Liver (tissue), 9 donors: ENCODE results near the gene PHLPP1. TPM values are rescaled to one million over a fixed set of nuclear protein-coding genes. Genes with fewer than 3 reads are reported as not detected.

ENCODE experiments used
- DNase-seq: peaks from one replicate; pipeline ENCODE4 v3.0.0-alpha.2; 2017; ENCODE audit warnings: low spot score
- H3K27ac ChIP-seq, 2 donors: one replicate each; pipeline ENCODE4 v1.7.0; 2013; ENCODE audit warnings: inconsistent platforms in 2 of 2, low read length in 2 of 2, control low read depth in 1 of 2, low read depth in 1 of 2, mild to moderate bottlenecking in 1 of 2
- H3K27me3 ChIP-seq, 4 donors: one replicate each; pipeline versions ENCODE4 v1.6.1 to v1.7.0; 2013; ENCODE audit warnings: low read length in 3 of 4, inconsistent platforms in 1 of 4, mild to moderate bottlenecking in 1 of 4, moderate library complexity in 1 of 4; ENCODE audit not compliant: control insufficient read depth in 4 of 4, insufficient read depth in 4 of 4
- H3K36me3 ChIP-seq, 4 donors: one replicate each; pipeline versions ENCODE4 v1.6.1 to v1.7.0; 2013; ENCODE audit warnings: low read length in 3 of 4, mild to moderate bottlenecking in 3 of 4, low read depth in 1 of 4, moderate library complexity in 1 of 4; ENCODE audit not compliant: control insufficient read depth in 4 of 4, insufficient read depth in 3 of 4
- H3K4me1 ChIP-seq, 4 donors: one replicate each; pipeline versions ENCODE4 v1.6.1 to v1.7.0; 2013; ENCODE audit warnings: low read length in 3 of 4, mild to moderate bottlenecking in 3 of 4, moderate library complexity in 1 of 4; ENCODE audit not compliant: control insufficient read depth in 4 of 4, insufficient read depth in 4 of 4
- H3K4me3 ChIP-seq, 3 donors: one replicate each; pipeline versions ENCODE4 v1.6.1 to v1.7.0; 2013; ENCODE audit warnings: low read length in 3 of 3, control low read depth in 1 of 3, low read depth in 1 of 3, mild to moderate bottlenecking in 1 of 3
- H3K9ac ChIP-seq, 2 donors: one replicate each; pipeline ENCODE4 v1.7.0; 2013; ENCODE audit warnings: low read length in 2 of 2, mild to moderate bottlenecking in 2 of 2, moderate library complexity in 2 of 2, control low read depth in 1 of 2, low read depth in 1 of 2
- H3K9me3 ChIP-seq, 4 donors: one replicate each; pipeline versions ENCODE4 v1.6.1 to v1.7.0; 2013; ENCODE audit warnings: low read length in 3 of 4; ENCODE audit not compliant: control insufficient read depth in 4 of 4
- CTCF ChIP-seq: fragments of 150-350 bp; IDR thresholded peaks from 2 replicates; pipeline ENCODE4 v1.5.1; 2017; ENCODE audit warnings: improper control_type of control experiment, low read depth, low read length; ENCODE audit not compliant: missing input control
- FOXA1 ChIP-seq: IDR thresholded peaks from 2 replicates; pipeline ENCODE4 v1.6.1; 2016; ENCODE audit warnings: antibody characterized with exemption
- FOXA2 ChIP-seq: IDR thresholded peaks from 2 replicates; pipeline ENCODE4 v1.6.1; 2016; ENCODE audit warnings: antibody characterized with exemption
- GABPA ChIP-seq, 2 donors: IDR thresholded peaks in 1 of 2; conservative IDR thresholded peaks in 1 of 2; 2 replicates each; pipeline ENCODE4 v1.6.1; 2016; ENCODE audit warnings: antibody characterized with exemption in 2 of 2, mild to moderate bottlenecking in 1 of 2, moderate library complexity in 1 of 2
- HNF4A ChIP-seq, 2 donors: conservative IDR thresholded peaks; 2 replicates each; pipeline ENCODE4 v1.6.1; 2016; ENCODE audit warnings: antibody characterized with exemption in 2 of 2, mild to moderate bottlenecking in 2 of 2
- HNF4G ChIP-seq: IDR thresholded peaks from 2 replicates; pipeline ENCODE4 v1.6.1; 2016; ENCODE audit warnings: antibody characterized with exemption
- JUND ChIP-seq, 2 donors: IDR thresholded peaks; 2 replicates each; pipeline ENCODE4 v1.6.1; 2016; ENCODE audit warnings: antibody characterized with exemption in 2 of 2
- NR2F2 ChIP-seq: IDR thresholded peaks from 2 replicates; pipeline ENCODE4 v1.6.1; 2016; ENCODE audit warnings: antibody characterized with exemption
- RAD21 ChIP-seq, 2 donors: IDR thresholded peaks; 2 replicates each; pipeline ENCODE4 v1.6.1; 2016; ENCODE audit warnings: antibody characterized with exemption in 2 of 2, mild to moderate bottlenecking in 2 of 2
- REST ChIP-seq: IDR thresholded peaks from 2 replicates; pipeline ENCODE4 v1.6.1; 2016; ENCODE audit warnings: antibody characterized with exemption, mild to moderate bottlenecking
- RXRA ChIP-seq, 2 donors: IDR thresholded peaks; 2 replicates each; pipeline ENCODE4 v1.6.1; 2017 to 2018; ENCODE audit warnings: antibody characterized with exemption in 2 of 2, mild to moderate bottlenecking in 1 of 2
- TAF1 ChIP-seq: conservative IDR thresholded peaks from 2 replicates; pipeline ENCODE4 v1.6.1; 2016; ENCODE audit warnings: antibody characterized with exemption, mild to moderate bottlenecking
- YY1 ChIP-seq: IDR thresholded peaks from 2 replicates; pipeline ENCODE4 v1.6.1; 2016; ENCODE audit warnings: antibody characterized with exemption, mild to moderate bottlenecking
- ZBTB33 ChIP-seq: IDR thresholded peaks from 2 replicates; pipeline ENCODE4 v1.6.1; 2016; ENCODE audit warnings: antibody characterized with exemption
- WGBS: extraction: QIAGEN DNeasy Blood & Tissue Kit; methylation state at CpG from one replicate; pipeline ENCODE4 v1.1.7; 2013; 5-methylcytosine and 5-hydroxymethylcytosine counted together
- polyA plus RNA-seq, 2 donors: library from polyadenylated mRNA; stranded (reverse) in 1 of 2; unstranded in 1 of 2; fragments of 200-250 nt in 1 of 2; fragments of >200 nt in 1 of 2; fragmentation: Nextera tagmentation in 1 of 2; extraction: Ambion mirVana in 1 of 2; gene quantifications; one replicate each; pipeline versions ENCODE4 v1.2.1 to v1.2.3, GENCODE V29; 2013 to 2015
- total RNA-seq, 2 donors: library from RNA; depleted of rRNA; stranded (reverse); fragments of >200 nt; gene quantifications; one replicate each; pipeline ENCODE4 v1.2.3, GENCODE V29; 2014
- donor health status: healthy.
- donor health status: healthy.
- donor health status: healthy.
- donor health status: healthy.
- donor health status: healthy.

Gene PHLPP1
- total and polyA plus RNA-seq, 4 donors, result 4.2 to 14.5 (median 8.6) TPM

- Histone ChIP-seq H3K4me1 (peaks cover 0 to 9% (median 2%) of the 10 kb centered on the region in 4 donors), H3K27ac (no peak overlapping the region), H3K9ac (no peak overlapping the region), H3K4me3 (no peak overlapping the region), H3K27me3 (no peaks in the 10 kb centered on the region), H3K9me3 (no peaks in the 10 kb centered on the region), H3K36me3 (peaks cover 0 to 10% (median 3%) of the 10 kb centered on the region in 4 donors)
- 95% methylated on average over 1 of the region's 1 CpG for WGBS
- TF ChIP-seq HNF4A (conservative IDR thresholded peaks at IDR 0.05) (no peak), TAF1 (no peak), HNF4G (no peak), ZBTB33 (no peak), GABPA (IDR thresholded peaks at IDR 0.05 in 1 of 2, conservative IDR thresholded peaks at IDR 0.05 in 1 of 2) (no peak)
- DNase-seq, result no peak
These were observed 118.2 kb downstream of the PHLPP1 start for GRCh38 chr18:62833494-62833893.

- Histone ChIP-seq H3K4me1 (peaks cover under 1 to 12% (median 5%) of the 10 kb centered on the region in 4 donors), H3K9me3 (no peaks in the 10 kb centered on the region), H3K4me3 (no peak overlapping the region), H3K27ac (no peak overlapping the region), H3K27me3 (no peaks in the 10 kb centered on the region), H3K9ac (no peak overlapping the region), H3K36me3 (peaks cover 0 to 10% (median 3%) of the 10 kb centered on the region in 4 donors)
- no peak for DNase-seq
- 66% methylated on average over 4 of the region's 4 CpGs for WGBS
- TF ChIP-seq REST (no peak), RAD21 (IDR thresholded peaks at IDR 0.05) (no peak), CTCF (no peak), JUND (IDR thresholded peaks at IDR 0.05) (no peak), ZBTB33 (no peak), TAF1 (no peak), HNF4G (no peak), RXRA (IDR thresholded peaks at IDR 0.05) (no peak), GABPA (IDR thresholded peaks at IDR 0.05 in 1 of 2, conservative IDR thresholded peaks at IDR 0.05 in 1 of 2) (no peak), NR2F2 (no peak), YY1 (no peak), HNF4A (conservative IDR thresholded peaks at IDR 0.05) (no peak), FOXA1 (no peak), FOXA2 (no peak)
These were observed 119.4 kb downstream of the PHLPP1 start for GRCh38 chr18:62834715-62835114.
